Suprapubic skin (tissue), 4 donors: Measurements from ENCODE around the gene ZRANB2. TPM values are rescaled to one million over a fixed set of nuclear protein-coding genes. Genes with fewer than 3 reads are reported as not detected.
A peak's percentile ranks its signal among the peaks of the same experiment; 100 is the strongest.

Experiments
- DNase-seq, 2 donors: peaks; one replicate each; pipeline ENCODE4 v3.0.0-alpha.2; 2019; ENCODE audit warnings: low spot score in 2 of 2
- H3K27ac ChIP-seq: fragments of 200-600 bp; sonication (generic); one replicate; pipeline ENCODE4 v1.5.1; 2019
- H3K27me3 ChIP-seq: fragments of 200-600 bp; sonication (generic); one replicate; pipeline ENCODE4 v1.5.1; 2019
- H3K36me3 ChIP-seq: fragments of 200-600 bp; sonication (generic); one replicate; pipeline ENCODE4 v1.5.1; 2019
- H3K4me1 ChIP-seq: fragments of 200-600 bp; sonication (generic); one replicate; pipeline ENCODE4 v1.5.1; 2019
- H3K4me3 ChIP-seq: fragments of 200-600 bp; sonication (generic); one replicate; pipeline ENCODE4 v1.5.1; 2019; ENCODE audit warnings: mild to moderate bottlenecking
- H3K9me3 ChIP-seq: fragments of 200-600 bp; sonication (generic); one replicate; pipeline ENCODE4 v1.5.1; 2019
- EP300 ChIP-seq: sonication (generic); formaldehyde crosslinking; IDR thresholded peaks from one replicate; pipeline ENCODE4 v1.6.1; 2017; ENCODE audit warnings: antibody characterized with exemption
- POLR2A ChIP-seq, 2 donors: fragments of 450-650 bp; IDR thresholded peaks; one replicate each; pipeline ENCODE4 v1.6.1; 2017; ENCODE audit warnings: antibody characterized with exemption in 2 of 2, mild to moderate bottlenecking in 2 of 2, moderate library complexity in 2 of 2
- POLR2AphosphoS5 ChIP-seq, 3 donors: sonication (generic); formaldehyde crosslinking; IDR thresholded peaks; one replicate each; pipeline ENCODE4 v1.6.1; 2017; ENCODE audit warnings: antibody characterized with exemption in 3 of 3
- WGBS: methylation state at CpG from one replicate; pipeline ENCODE4 v1.1.5; 2018; 5-methylcytosine and 5-hydroxymethylcytosine counted together
- total RNA-seq, 4 donors: library from RNA; depleted of rRNA; stranded (reverse); fragments of >200 nt; gene quantifications; one replicate each; pipeline ENCODE4 v1.1.0, GENCODE V29; 2016
- TF ChIP-seq, protein P1 (sequence below), 2 donors: fragments of 200-600 bp in 1 of 2; fragments of 450-650 bp in 1 of 2; sonication (generic) in 1 of 2; IDR thresholded peaks; one replicate each; pipeline ENCODE4 v1.5.1; 2016 to 2019; ENCODE audit warnings: antibody characterized with exemption in 2 of 2, mild to moderate bottlenecking in 1 of 2, moderate library complexity in 1 of 2

Gene ZRANB2, protein sequence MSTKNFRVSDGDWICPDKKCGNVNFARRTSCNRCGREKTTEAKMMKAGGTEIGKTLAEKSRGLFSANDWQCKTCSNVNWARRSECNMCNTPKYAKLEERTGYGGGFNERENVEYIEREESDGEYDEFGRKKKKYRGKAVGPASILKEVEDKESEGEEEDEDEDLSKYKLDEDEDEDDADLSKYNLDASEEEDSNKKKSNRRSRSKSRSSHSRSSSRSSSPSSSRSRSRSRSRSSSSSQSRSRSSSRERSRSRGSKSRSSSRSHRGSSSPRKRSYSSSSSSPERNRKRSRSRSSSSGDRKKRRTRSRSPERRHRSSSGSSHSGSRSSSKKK
- 100 to 1,000 TPM in 1 of 4 donors, 10 to 100 TPM in 3; 37.4 to 164 (median 49.0) TPM for total RNA-seq

- peak; percentile 91 to 92 for DNase-seq
- H3K9me3 ChIP-seq: no peaks in the 10 kb centered on the region
- H3K36me3 ChIP-seq: peaks cover 22% of the 10 kb centered on the region
- peak; percentile 28 for TF ChIP-seq EP300
- peak in 1 of 2 donors; percentile 91 for TF ChIP-seq POLR2A (IDR thresholded peaks at IDR 0.05)
- TF ChIP-seq POLR2AphosphoS5 (IDR thresholded peaks at IDR 0.05): peak in 2 of 3 donors; percentile 47 to 69
- TF ChIP-seq, protein P1, sequence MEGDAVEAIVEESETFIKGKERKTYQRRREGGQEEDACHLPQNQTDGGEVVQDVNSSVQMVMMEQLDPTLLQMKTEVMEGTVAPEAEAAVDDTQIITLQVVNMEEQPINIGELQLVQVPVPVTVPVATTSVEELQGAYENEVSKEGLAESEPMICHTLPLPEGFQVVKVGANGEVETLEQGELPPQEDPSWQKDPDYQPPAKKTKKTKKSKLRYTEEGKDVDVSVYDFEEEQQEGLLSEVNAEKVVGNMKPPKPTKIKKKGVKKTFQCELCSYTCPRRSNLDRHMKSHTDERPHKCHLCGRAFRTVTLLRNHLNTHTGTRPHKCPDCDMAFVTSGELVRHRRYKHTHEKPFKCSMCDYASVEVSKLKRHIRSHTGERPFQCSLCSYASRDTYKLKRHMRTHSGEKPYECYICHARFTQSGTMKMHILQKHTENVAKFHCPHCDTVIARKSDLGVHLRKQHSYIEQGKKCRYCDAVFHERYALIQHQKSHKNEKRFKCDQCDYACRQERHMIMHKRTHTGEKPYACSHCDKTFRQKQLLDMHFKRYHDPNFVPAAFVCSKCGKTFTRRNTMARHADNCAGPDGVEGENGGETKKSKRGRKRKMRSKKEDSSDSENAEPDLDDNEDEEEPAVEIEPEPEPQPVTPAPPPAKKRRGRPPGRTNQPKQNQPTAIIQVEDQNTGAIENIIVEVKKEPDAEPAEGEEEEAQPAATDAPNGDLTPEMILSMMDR (IDR thresholded peaks at IDR 0.05): peak; percentile 57 to 77
- peak within 1 kb of the TSS; percentile 82 for H3K4me3 ChIP-seq
- peak within 1 kb of the TSS; percentile 89 for H3K27ac ChIP-seq
- peaks cover 30% of the 10 kb centered on the region for H3K4me1 ChIP-seq
- under 1% methylated on average over 33 of the region's 33 CpGs for WGBS
- H3K27me3 ChIP-seq: peaks cover 3% of the 10 kb centered on the region
Observed at GRCh38 chr1:71080739-71081696, at the start of gene ZRANB2. TSS of gene ZRANB2 (minus strand) at chr1:71081035. CDS start at chr1:71080995, 40 bp downstream.

- Histone ChIP-seq H3K36me3 (no peaks in the 10 kb centered on the region), H3K27me3 (no peaks in the 10 kb centered on the region), H3K4me1 (no peaks in the 10 kb centered on the region), H3K4me3 (no peak overlapping the region), H3K27ac (no peak overlapping the region), H3K9me3 (peaks cover 18% of the 10 kb centered on the region)
- 77% methylated on average over 2 of the region's 2 CpGs for WGBS
- no peak for DNase-seq
- TF ChIP-seq, protein P1 (IDR thresholded peaks at IDR 0.05): no peak
- TF ChIP-seq POLR2AphosphoS5 (IDR thresholded peaks at IDR 0.05) (no peak), POLR2A (IDR thresholded peaks at IDR 0.05) (no peak), EP300 (no peak)
Observed at GRCh38 chr1:71128060-71128459, 47.2 kb upstream of the ZRANB2 start.

- Histone ChIP-seq H3K9me3 (peaks cover 3% of the 10 kb centered on the region), H3K4me3 (no peak overlapping the region), H3K4me1 (no peaks in the 10 kb centered on the region), H3K27ac (no peak overlapping the region), H3K36me3 (no peaks in the 10 kb centered on the region), H3K27me3 (no peaks in the 10 kb centered on the region)
- no peak for DNase-seq
- TF ChIP-seq POLR2A (IDR thresholded peaks at IDR 0.05) (no peak), EP300 (no peak), POLR2AphosphoS5 (IDR thresholded peaks at IDR 0.05) (no peak)
- TF ChIP-seq, protein P1 (IDR thresholded peaks at IDR 0.05): no peak
- 79% methylated on average over 2 of the region's 2 CpGs for WGBS
Observed at GRCh38 chr1:71118086-71118485, 37.3 kb upstream of the ZRANB2 start.

GRCh38 chr1:71116729-71117128 is 35.9 kb upstream of the ZRANB2 start:
- Histone ChIP-seq H3K27me3 (no peaks in the 10 kb centered on the region), H3K4me3 (no peak overlapping the region), H3K9me3 (no peaks in the 10 kb centered on the region), H3K36me3 (no peaks in the 10 kb centered on the region), H3K4me1 (no peaks in the 10 kb centered on the region), H3K27ac (no peak overlapping the region)
- WGBS: 67% methylated on average over 2 of the region's 2 CpGs
- TF ChIP-seq POLR2AphosphoS5 (IDR thresholded peaks at IDR 0.05) (no peak), EP300 (no peak), POLR2A (IDR thresholded peaks at IDR 0.05) (no peak)
- no peak for DNase-seq

DNA sequence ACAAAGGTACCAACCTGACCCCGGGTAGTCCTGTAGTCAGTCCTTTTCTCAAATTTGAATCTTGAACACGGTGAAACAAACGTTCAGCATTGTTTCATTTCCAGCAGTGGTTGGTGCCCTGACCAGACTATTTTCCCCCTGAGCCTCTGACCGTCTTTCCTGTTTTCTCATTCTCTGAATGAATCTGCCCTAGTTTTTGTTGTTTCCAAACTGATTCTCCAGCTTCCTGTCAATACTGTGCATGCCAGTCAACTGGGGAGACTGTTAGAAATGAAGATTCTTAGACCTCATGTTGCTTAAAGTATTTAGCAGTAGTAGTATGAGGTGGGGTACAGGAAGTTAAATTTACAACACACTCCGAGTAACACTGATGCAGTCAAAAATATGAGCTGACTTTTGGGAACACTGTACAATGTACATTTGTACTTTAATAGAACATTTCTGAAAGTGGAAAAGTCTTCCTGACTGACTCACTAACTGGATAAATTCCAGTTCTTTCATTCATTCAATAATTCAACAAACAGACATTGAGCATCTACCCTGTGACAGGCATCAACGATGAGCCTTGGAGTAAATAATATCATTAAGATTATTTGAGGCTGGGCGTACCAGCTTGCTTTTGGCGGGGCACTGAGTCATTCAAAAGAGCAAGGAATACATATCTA is 26.0 kb upstream of the ZRANB2 start:
- no peaks in the 10 kb centered on the region for H3K36me3 ChIP-seq
- DNase-seq: no peak
- H3K4me3 ChIP-seq: no peak overlapping the region
- 80% methylated on average over 8 of the region's 8 CpGs for WGBS
- H3K4me1 ChIP-seq: no peaks in the 10 kb centered on the region
- no peak overlapping the region for H3K27ac ChIP-seq
- H3K27me3 ChIP-seq: no peaks in the 10 kb centered on the region
- TF ChIP-seq, protein P1 (IDR thresholded peaks at IDR 0.05): no peak
- no peak for TF ChIP-seq POLR2AphosphoS5 (IDR thresholded peaks at IDR 0.05)
- no peak for TF ChIP-seq POLR2A (IDR thresholded peaks at IDR 0.05)
- TF ChIP-seq EP300: no peak
- no peaks in the 10 kb centered on the region for H3K9me3 ChIP-seq
